GM19324 (cell line): Measurements from ENCODE around the gene HOXA3.

Source experiments
- ATAC-seq: cut with Tn5 transposase; IDR thresholded peaks from one replicate; pipeline ENCODE4 v1.9.1; 2021; ENCODE audit warnings: mild to moderate bottlenecking, moderate library complexity; ENCODE audit not compliant: unreplicated experiment, low FRiP score

The HOXA3 gene

DNA sequence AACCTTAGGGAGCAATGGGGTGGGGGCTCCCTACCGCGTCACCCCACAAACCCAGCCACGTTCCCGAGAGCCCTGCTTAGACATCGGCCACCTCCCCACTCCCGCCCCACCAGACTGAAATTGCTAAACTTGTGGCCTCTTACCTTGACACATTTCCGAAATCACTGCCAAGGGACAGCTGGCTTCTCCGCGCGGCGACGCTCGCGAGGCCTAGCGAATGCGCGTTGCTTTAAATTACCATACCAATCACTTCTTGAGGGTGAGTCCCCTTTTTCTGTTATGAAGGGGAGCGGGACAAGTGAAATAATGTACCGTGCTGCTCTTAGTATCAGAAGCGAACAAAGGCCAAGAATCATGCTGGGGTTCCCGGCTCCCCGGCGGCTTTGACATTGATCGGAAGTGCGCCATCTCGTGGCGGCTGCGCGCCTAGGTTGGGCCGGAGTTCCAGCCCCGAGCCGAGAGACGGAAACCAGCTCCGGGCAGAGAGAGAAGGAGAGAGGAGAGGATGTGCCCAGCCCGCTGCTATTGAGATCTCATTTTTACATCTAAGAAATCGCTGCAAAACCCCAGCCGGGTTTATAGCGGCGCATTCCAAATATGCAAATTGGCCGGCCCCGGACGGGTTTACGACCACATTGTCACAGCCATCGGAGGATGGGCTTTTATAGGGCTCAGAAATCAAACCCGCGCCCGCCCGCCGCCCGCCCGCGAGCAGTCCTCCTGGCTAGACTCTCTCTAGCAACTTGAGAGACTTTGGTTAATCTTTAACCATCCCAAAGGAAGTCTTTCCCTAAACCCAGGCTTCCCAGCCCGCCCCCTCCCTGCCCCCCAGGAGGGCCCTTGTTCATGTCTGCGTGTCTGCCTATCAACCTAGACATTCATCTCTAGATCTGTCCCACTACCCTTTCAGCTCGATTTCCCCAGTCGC, 27.4 kb upstream of the HOXA3 start:
- ATAC-seq = no peak

DNA sequence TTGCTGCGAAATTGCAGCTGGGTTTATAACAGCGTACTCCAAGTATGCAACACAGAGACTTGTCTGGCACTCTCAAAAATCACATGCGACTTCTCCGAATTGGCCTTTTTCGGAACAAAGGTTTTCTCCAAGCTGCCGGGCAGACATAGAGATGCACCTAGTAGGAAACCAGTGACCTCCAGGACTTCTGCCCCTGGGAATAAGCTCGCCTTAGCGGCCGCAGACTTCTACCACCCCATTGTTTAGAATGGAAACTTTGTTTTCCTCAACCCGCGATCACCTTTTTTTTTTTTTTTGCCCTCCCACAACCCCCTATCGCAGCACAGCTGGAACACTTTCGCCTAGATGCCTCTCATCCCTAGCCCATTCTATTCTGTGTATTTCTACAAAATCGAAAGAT, 26.6 kb upstream of the HOXA3 start:
- ATAC-seq = no peak

DNA sequence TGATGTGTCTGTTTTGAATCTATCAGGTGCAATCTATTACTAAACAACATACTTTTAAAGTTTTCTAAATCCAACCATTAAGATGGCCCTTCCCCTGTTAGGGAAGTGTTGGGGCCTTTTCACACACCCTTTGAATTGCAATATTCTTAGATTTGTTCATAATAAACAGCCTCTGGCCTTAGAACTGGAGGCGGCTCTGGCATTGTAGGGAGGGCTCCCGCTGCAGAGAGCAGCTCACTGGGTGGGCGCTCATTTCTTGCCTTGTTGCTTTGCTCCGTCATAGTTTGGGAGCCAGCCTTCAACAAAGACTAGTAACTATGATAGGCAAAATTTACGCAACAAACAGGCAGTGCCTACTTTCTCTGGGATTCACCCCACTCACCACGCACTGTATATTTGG, 26.0 kb upstream of the HOXA3 start:
- ATAC-seq = no peak

DNA sequence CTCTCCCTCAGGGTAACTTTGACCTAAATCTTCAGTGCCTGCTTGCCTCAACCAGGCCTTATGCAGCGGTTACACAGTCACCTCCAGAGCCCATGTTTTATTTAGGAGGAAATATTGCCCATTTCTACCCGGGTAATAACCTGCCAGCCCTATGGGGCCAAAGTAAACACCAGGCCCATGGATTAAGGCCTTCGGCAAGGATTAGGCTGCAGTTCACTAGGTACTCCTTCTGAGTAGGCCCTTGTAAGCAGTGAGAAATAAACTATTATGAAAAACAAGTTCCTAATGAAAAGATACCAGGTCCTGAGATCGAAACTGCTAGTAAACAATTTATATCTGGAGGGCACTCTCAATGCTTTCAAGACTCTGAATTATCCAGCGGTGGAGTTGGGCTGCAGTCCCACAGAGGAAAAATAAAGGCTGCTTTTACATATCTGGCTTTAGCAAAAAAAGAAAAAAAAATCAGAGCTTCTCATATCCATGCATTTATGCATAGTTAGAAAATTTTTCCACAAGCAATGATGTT, 25.5 kb upstream of the HOXA3 start:
- ATAC-seq = no peak

- no peak for ATAC-seq
These were observed 24.8 kb upstream of the HOXA3 start for GRCh38 chr7:27176962-27177794.

GRCh38 chr7:27176524-27176845, 24.1 kb upstream of the HOXA3 start:
- no peak for ATAC-seq

DNA sequence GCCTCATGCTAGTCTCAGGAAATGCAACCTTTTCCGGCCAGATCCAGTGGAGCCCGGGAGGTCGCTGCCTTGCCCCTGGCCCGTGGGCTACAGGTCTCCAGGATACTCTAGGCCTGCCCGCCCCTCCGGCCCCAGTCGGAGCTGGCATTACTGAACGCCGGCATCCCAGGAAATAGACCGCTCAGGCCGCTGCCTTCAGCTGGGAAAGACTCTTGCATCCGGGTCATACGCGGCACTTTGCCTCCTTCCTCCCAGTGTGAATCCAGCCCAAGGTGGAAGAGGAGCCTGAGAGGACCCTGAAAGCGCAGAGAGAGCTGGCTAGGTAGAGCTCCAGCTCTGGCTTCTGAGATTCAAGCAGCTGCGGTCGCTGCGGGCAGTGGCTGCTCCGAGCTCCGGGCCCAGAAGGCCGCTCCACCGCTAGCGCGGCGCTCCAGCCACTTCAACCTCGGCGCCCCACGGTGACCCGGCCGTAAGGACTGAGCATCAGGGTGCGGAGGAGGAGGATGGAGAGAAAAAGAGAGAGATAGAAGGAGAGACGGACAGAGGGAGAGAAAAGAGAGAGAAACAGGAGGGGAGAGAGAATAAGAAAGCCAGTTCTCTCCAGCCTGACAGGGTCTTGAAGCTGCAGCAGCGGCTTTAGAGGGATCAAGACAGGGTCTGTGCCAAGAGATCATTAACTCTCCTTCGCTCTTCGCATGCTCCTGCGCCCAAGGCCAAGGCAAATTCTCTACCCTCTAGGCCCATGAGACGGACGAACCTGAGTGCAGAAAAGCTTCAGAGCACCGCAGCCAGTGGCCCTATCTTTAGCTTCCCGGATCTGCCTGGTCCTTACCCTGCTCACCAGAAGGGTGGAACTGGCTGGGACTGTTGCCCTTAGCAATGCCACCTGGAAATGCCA, 23.5 kb upstream of the HOXA3 start:
- ATAC-seq = no peak

- no peak for ATAC-seq
These were observed 22.7 kb upstream of the HOXA3 start for GRCh38 chr7:27174874-27175625.

DNA sequence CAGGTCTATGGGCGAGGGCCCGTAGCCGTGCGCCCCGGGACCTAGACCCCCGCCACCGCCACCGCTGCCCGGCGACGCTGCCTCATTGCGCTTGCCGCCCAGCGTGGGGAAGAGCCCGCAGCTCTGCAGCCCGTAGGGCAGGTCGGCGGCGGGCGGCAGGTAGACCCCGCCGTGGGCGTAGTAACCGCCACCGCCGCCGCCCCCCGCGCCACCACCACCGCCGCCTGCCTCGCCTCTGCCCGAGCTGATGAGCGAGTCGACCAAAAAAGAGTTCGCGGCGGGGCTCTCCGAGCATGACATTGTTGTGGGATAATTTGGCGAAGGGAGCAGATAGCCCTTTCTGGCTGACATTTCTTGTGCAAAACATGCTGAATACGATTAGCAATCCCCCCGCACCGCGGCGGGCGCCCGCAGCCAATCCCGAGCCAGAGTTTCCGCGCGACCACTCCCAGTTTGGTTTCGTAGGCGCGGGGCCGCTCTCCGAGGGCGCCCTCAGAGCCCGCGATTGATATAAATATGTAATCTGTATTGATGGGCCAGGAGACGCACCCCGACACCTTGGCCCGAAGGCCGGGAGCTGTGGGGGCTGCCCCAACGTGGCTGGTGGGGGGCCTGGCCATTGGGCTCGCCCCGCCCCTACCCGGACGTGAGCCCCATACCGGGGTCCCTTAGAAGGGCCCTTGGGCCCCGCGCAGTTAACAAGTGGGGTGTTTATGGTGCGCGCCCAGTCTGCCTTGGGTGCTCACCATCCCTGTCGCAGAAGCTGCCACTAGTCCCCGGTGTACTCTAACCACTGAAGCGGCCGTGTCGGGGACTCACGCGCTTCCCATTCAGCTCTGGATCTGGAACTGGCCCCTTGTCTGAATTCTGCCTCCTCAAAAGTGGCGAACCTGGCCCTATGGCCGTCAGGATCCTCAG, 21.8 kb upstream of the HOXA3 start, which contains the start of gene HOXA10:
Gene HOXA10 (minus strand): TSS at position 365 of the 918 bp plus-strand sequence. CDS start 14 bp downstream, at position 351.
- no peak for ATAC-seq

- ATAC-seq = peak; percentile 42
These were observed 21.1 kb upstream of the HOXA3 start for GRCh38 chr7:27173511-27173955.

- no peak for ATAC-seq
These were observed 20.6 kb upstream of the HOXA3 start for GRCh38 chr7:27172823-27173510.

DNA sequence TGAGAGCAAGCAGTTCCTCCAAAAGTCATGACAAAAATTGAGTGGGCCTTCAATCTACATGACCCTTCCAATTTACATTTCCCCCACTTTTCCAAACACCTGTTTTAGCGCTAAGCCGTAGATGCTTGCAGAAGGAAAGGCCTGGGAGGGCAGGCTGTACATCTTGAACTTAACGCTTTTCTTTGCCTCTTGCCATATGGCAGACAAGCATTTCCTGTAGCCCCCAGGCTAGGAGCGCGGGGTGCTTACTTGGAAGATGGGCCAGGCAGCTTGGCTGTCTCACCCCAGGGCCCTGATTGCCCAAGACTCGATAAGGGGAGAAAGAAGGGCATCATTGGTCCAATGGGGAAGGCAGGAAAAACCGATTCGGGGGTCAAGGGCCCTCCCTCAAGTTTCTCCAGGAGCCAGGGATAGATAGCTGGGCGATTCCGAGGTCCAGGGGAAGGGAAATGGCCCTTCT, 20.0 kb upstream of the HOXA3 start:
- ATAC-seq = no peak

DNA sequence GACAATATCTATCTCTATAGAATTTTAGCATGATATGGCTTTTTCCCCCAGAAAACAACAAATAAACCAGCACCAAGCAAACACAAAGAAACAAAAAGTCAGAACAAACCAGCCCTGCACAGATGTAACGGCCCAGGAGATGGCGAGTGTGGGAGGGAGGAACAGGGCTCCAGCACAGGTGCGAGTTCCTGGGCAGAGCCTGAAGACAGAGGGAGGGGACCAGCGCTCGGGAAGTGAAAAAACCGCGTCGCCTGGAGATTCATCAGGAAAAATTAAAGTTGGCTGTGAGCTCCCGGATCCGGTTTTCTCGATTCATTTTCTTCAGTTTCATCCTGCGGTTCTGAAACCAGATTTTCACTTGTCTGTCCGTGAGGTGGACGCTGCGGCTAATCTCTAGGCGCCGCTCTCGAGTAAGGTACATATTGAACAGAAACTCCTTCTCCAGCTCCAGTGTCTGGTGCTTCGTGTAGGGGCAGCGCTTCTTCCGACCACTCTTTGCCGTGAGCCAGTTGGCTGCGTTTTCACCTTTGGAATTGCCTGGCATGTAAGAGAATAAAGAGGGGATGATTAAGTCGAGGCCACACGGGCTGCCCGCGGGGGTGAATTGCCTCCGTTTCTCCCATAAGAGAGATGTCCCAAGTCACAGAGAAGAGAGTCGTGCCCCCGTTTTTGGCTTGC, 19.4 kb upstream of the HOXA3 start:
- ATAC-seq = no peak

DNA sequence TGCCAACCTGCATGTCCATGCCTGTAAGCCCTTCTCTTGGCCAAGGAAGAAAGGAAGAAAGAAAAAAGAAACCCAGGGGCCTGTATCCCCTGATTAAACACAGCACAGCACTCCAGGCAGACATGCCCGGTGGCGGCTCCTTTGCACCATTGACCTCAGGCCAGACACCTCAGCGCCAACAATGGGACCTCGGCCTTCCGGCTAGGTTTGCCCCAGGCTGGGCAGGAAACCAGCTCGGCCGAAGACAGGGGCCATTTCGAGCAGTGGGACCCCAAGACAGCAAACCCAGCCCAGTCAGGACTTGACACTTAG, 18.9 kb upstream of the HOXA3 start:
- ATAC-seq = no peak

DNA sequence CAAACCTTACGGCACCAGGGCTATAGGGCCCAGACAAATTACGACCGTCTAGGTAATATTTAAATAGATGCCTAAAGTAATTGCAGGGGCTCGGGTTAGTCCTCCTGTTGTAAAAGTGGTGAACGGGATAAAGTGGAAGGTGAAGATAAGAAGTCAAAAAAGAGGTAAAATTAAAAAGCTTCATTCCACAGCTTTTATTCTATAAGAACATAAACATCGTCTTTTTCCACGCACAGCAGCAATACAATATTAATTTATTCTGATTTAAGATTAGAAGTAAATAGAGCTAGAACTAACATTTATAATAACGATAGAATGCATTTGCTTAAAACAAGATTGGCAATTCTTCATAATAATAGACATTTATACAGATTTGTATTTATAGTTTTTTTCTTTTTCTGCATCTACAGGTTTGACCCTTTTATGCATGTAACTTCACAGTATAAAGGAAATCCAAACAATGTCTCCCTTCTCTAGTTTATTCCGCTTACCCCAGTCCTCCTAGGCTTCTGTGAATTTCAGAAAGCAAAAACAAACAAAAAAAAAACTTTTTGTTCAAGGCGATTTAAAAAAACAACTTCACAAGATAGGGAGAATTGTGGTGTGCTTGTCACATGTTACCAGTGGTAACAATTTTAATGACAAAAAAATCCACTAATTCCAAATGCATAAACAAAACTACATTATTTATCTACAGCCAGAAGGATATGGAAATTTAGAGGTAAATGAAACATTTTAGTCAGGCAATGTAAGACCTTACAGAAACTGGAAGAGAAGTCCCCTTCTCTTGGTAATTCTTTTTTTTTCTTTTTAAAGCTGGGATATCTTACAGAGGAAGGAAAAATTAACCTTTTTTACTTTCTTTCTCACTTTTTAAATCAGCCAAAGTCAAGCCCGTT, 18.3 kb upstream of the HOXA3 start:
- no peak for ATAC-seq

DNA sequence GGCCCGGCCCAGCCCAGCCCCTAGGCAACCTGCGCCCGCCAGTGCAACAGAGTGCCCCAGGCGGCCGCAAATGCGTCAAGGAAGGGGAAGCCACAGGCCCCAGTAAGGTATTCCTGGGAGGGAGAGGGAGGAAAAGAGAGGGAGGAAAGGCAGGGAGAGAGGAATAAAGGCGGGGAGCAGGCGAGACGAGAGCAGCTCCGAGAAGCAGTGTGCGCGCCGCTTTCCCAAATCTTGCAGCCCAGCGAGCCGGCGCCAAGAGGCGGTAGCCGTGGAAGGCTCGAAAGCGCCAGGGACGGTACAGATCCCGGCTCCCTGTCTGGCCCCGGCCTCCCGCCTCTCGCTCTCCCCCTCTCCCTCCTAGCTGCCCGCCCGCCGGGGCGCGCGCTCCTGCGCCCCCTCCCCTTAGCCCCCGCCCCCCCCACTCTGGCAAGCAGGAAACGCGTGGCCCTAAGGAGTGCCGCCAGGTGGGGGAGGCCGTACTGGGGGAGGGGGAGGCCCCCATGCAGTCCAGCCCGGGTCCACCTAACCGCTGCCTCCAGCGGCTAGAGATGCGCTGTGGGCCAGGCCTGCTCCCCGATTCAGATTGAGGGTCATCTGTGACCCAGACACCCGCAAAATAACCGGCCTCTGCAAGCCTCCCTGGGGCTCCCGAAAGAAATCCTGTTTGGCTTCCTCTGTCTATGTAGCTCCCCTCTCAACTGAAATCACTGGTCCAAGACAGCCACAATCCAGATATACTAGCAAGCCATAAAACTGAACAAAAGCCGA, 17.5 kb upstream of the HOXA3 start:
- no peak for ATAC-seq
